ENCODE data around the gene HSF2. TPM values are rescaled to one million over a fixed set of nuclear protein-coding genes. Genes with fewer than 3 reads are reported as not detected.

Gene HSF2
- total RNA-seq, 1 donor from 2014 or later = 23.6 TPM

DNA sequence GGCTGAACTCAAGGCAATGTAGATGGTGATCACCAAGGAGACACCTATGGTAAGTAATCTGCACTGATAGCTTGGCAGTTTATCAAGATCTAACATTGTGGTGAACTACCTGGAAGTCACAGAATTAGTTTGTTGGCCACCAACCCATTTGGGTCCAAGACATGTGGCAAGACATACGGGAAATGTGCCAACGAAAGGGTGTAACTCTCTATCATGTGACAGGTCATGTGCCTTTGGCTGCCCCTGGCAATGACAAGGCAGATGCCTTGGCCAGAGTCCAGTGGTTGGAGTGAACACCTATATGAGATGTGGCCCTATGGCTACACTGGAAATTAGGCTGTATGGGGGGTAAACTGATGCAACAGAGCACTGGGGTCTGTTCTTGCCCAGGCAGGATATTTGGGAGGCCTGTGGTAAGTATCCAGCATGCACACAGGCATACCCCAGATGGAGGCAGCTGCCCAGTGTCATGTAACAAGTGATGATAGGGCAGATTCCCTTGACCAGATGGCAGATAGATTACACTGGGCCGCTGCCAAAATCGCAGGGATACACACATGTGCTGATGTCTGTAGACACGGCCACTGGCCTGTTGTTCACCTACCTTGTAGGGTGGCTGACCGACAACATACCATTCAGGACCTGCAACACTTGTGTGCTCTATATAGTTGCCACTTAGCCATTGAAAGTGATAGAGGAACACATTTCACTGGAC is 35.5 kb upstream of the HSF2 start:
- TF ChIP-seq, protein P1, sequence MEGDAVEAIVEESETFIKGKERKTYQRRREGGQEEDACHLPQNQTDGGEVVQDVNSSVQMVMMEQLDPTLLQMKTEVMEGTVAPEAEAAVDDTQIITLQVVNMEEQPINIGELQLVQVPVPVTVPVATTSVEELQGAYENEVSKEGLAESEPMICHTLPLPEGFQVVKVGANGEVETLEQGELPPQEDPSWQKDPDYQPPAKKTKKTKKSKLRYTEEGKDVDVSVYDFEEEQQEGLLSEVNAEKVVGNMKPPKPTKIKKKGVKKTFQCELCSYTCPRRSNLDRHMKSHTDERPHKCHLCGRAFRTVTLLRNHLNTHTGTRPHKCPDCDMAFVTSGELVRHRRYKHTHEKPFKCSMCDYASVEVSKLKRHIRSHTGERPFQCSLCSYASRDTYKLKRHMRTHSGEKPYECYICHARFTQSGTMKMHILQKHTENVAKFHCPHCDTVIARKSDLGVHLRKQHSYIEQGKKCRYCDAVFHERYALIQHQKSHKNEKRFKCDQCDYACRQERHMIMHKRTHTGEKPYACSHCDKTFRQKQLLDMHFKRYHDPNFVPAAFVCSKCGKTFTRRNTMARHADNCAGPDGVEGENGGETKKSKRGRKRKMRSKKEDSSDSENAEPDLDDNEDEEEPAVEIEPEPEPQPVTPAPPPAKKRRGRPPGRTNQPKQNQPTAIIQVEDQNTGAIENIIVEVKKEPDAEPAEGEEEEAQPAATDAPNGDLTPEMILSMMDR (IDR thresholded peaks at IDR 0.05; ENCODE audit: unreplicated experiment) = no peak
- no peaks in the 10 kb centered on the region for H3K4me1 Mint-ChIP-seq (ENCODE audit: low read depth)
- no peaks in the 10 kb centered on the region for H3K36me3 Mint-ChIP-seq (ENCODE audit: insufficient read depth)
- H3K27ac Mint-ChIP-seq = no peak overlapping the region
- no peaks in the 10 kb centered on the region for H3K27me3 Mint-ChIP-seq
- no peaks in the 10 kb centered on the region for H3K9me3 Mint-ChIP-seq (ENCODE audit: low read depth)
- DNase-seq (ENCODE audit: low spot score, unreplicated experiment) = no peak
- H3K4me3 Mint-ChIP-seq (ENCODE audit: low read depth) = no peak overlapping the region

DNA sequence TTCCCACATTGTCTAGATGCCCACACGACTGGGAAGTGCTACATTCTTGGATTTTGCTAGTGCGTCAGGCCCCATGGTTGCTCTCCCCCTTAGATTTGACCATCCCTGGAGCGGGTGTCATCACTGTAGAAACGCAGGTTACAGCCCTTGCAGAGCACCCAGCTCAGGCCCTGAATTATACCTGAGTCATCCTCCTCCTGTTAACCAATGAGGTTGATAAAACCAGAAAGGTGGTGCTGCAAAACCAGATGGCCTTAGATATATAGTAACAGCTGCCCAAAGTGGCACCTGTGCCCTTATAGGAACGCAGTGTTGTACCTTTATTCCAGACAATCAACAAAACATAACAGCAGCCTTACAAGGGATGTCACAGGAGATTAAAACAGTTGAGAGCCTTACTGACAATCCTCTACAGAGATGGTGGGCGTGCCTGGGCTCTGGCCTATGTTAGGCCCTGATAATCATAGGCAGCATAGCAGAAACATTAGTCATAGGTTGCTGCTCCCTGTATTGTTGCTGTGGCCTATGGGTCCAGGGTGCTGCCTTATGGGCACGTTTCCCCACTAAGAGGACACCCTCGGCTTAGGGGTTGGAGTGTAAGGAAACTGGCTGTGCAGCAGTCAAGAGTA is 33.6 kb upstream of the HSF2 start:
- no peaks in the 10 kb centered on the region for H3K9me3 Mint-ChIP-seq (ENCODE audit: low read depth)
- H3K4me1 Mint-ChIP-seq (ENCODE audit: low read depth) = no peaks in the 10 kb centered on the region
- H3K4me3 Mint-ChIP-seq (ENCODE audit: low read depth) = no peak overlapping the region
- no peak for DNase-seq (ENCODE audit: low spot score, unreplicated experiment)
- H3K27me3 Mint-ChIP-seq = no peaks in the 10 kb centered on the region
- H3K27ac Mint-ChIP-seq = no peak overlapping the region
- H3K36me3 Mint-ChIP-seq (ENCODE audit: insufficient read depth) = no peaks in the 10 kb centered on the region
- TF ChIP-seq, protein P1 (IDR thresholded peaks at IDR 0.05; ENCODE audit: unreplicated experiment) = no peak

DNA sequence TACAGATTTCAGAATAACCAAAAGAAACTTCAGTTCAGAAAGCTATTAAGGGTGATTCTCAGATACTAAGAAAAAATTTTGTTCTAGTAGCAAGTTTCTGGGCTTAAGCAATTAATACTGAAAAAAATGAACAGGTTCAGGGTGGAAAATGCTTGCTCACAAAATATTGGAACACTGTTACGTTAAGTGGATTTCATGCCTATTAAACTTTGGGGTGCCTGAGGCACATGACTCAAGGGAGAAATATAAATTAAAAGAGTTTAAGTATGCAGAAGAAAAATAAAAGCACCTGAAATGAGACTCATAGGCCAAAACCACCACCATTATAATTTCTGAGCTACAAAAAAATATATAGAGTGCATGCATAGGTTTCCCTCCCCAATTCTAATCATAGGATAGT is 32.3 kb upstream of the HSF2 start:
- H3K27me3 Mint-ChIP-seq = no peaks in the 10 kb centered on the region
- no peaks in the 10 kb centered on the region for H3K36me3 Mint-ChIP-seq (ENCODE audit: insufficient read depth)
- H3K4me1 Mint-ChIP-seq (ENCODE audit: low read depth) = no peaks in the 10 kb centered on the region
- no peak for DNase-seq (ENCODE audit: low spot score, unreplicated experiment)
- H3K27ac Mint-ChIP-seq = no peak overlapping the region
- TF ChIP-seq, protein P1 (IDR thresholded peaks at IDR 0.05; ENCODE audit: unreplicated experiment) = no peak
- H3K4me3 Mint-ChIP-seq (ENCODE audit: low read depth) = no peak overlapping the region
- H3K9me3 Mint-ChIP-seq (ENCODE audit: low read depth) = no peaks in the 10 kb centered on the region

DNA sequence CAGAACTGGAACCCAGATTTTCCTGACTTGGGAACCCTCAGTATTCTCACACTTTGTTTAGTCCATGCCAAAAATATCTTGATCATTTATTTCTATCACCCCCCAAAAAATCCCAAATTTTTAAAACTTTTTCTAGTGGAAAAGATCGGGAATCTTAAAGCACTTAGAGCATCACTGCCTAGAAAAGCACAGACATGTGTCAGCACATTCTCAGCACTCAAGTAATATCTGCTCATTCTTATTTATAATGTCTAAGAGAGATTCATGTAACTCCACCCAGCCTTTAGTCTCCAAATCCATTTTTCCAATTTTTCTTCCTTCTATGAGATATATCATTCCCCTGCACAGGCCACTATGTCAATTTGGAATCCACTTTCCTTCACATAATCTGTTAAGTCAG is 29.9 kb upstream of the HSF2 start:
- Mint-ChIP-seq H3K4me1 (ENCODE audit: low read depth) (no peaks in the 10 kb centered on the region), H3K27ac (no peak overlapping the region), H3K4me3 (ENCODE audit: low read depth) (no peak overlapping the region), H3K36me3 (ENCODE audit: insufficient read depth) (no peaks in the 10 kb centered on the region), H3K27me3 (no peaks in the 10 kb centered on the region), H3K9me3 (ENCODE audit: low read depth) (no peaks in the 10 kb centered on the region)
- TF ChIP-seq, protein P1 (IDR thresholded peaks at IDR 0.05; ENCODE audit: unreplicated experiment) = no peak
- DNase-seq (ENCODE audit: low spot score, unreplicated experiment) = no peak

DNA sequence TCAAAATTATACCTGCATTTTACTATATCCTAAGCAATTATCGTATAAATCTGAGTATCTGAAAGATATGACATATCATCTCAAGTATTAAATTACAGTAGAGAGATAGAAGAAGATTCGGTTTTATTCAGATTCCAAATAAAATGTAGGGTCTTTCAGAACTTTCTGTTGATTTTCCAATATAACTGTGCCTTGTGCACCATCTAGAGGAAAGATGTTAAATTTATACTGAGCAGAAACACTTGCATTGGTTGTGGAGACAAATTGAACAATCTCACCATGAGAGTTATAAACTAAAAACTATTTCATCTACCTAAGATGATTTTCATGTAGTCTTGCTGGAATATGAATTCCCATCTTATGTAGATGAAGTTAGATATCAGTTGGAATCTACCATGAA is 26.8 kb upstream of the HSF2 start:
- TF ChIP-seq, protein P1 (IDR thresholded peaks at IDR 0.05; ENCODE audit: unreplicated experiment) = peak; percentile 36
- Mint-ChIP-seq H3K27me3 (no peaks in the 10 kb centered on the region), H3K36me3 (ENCODE audit: insufficient read depth) (no peaks in the 10 kb centered on the region), H3K9me3 (ENCODE audit: low read depth) (no peaks in the 10 kb centered on the region), H3K4me3 (ENCODE audit: low read depth) (no peak overlapping the region), H3K4me1 (ENCODE audit: low read depth) (no peaks in the 10 kb centered on the region), H3K27ac (no peak overlapping the region)
- DNase-seq (ENCODE audit: low spot score, unreplicated experiment) = no peak

All from progenitor cell of endocrine pancreas (in vitro differentiated cells).